Upper lobe of left lung (tissue), 6 donors: ENCODE results near the gene LRRC3C. TPM values are rescaled to one million over a fixed set of nuclear protein-coding genes. Genes with fewer than 3 reads are reported as not detected.
"Not testable (repeated sequence)": the region's sequence is repeated elsewhere in the genome, so short reads cannot be mapped to it uniquely, and the experiment has no call there.

Source experiments
- ATAC-seq, 2 donors: fragments of 200-7000 bp; cut with Tn5 transposase; one replicate each; pipeline ENCODE4 v1.9.1; 2022; ENCODE audit warnings: mild to moderate bottlenecking in 2 of 2, moderate library complexity in 2 of 2; ENCODE audit not compliant: low FRiP score in 2 of 2
- DNase-seq, 2 donors: peaks; one replicate each; pipeline ENCODE4 v3.0.0-alpha.2; 2019 to 2020
- H3K27ac ChIP-seq, 4 donors: fragments of 200-600 bp; sonication (generic); one replicate each; pipeline ENCODE4 v1.5.1; 2016 to 2019
- H3K27me3 ChIP-seq, 4 donors: fragments of 200-600 bp; sonication (generic); one replicate each; pipeline ENCODE4 v1.5.1; 2017 to 2019
- H3K36me3 ChIP-seq, 4 donors: fragments of 200-600 bp; sonication (generic); one replicate each; pipeline ENCODE4 v1.5.1; 2016 to 2019
- H3K4me1 ChIP-seq, 4 donors: fragments of 200-600 bp; sonication (generic); one replicate each; pipeline ENCODE4 v1.5.1; 2018 to 2019
- H3K4me3 ChIP-seq, 4 donors: fragments of 200-600 bp; sonication (generic); one replicate each; pipeline ENCODE4 v1.5.1; 2017 to 2019; ENCODE audit warnings: mild to moderate bottlenecking in 2 of 4, moderate library complexity in 1 of 4
- H3K9me3 ChIP-seq, 4 donors: fragments of 200-600 bp; sonication (generic); one replicate each; pipeline ENCODE4 v1.5.1; 2018 to 2019
- CTCF ChIP-seq, 6 experiments: fragments of 450-650 bp in 4 of 6; fragments of 200-600 bp in 2 of 6; sonication (generic) in 2 of 6; IDR thresholded peaks; one replicate each; pipeline ENCODE4 v1.5.1; 2016 to 2019; ENCODE audit warnings: antibody characterized with exemption in 6 of 6
- EP300 ChIP-seq, 4 donors: sonication (generic); formaldehyde crosslinking; IDR thresholded peaks; one replicate each; pipeline ENCODE4 v1.5.1; 2017; ENCODE audit warnings: antibody characterized with exemption in 4 of 4, control low read depth in 2 of 4
- POLR2A ChIP-seq, 4 donors: fragments of 450-650 bp; IDR thresholded peaks; one replicate each; pipeline ENCODE4 v1.5.1; 2016 to 2017; ENCODE audit warnings: antibody characterized with exemption in 4 of 4, mild to moderate bottlenecking in 2 of 4
- POLR2AphosphoS5 ChIP-seq, 2 donors: sonication (generic); formaldehyde crosslinking; IDR thresholded peaks; one replicate each; pipeline ENCODE4 v1.5.1; 2017; ENCODE audit warnings: antibody characterized with exemption in 2 of 2
- WGBS, 2 donors: methylation state at CpG; one replicate each; pipeline ENCODE4 v1.1.5; 2017 to 2018; 5-methylcytosine and 5-hydroxymethylcytosine counted together
- total RNA-seq, 6 donors: library from RNA; depleted of rRNA in 4 of 6; stranded (reverse); fragments of >200 nt in 4 of 6; gene quantifications; one replicate each; pipeline versions ENCODE4 v1.1.0 to v1.2.1, GENCODE V29; 2016 to 2021
- donor health status: DM: no; HTN: no; CAD: no; lungs with moderate emphysema.
- donor health status: DM: no; HTN: yes; CAD: no; lungs with severe emphysema.

Gene LRRC3C, protein sequence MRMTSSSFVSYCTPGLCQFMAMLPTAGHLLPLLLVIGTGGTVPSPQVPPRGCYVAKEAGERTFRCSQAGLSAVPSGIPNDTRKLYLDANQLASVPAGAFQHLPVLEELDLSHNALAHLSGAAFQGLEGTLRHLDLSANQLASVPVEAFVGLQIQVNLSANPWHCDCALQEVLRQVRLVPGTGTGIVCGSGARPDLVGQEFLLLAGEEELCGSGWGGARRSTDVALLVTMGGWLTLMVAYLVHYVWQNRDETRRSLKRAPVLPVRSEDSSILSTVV
- not detected for total RNA-seq

GRCh38 chr17:39927101-39927928 is at the start of gene LRRC3C, which contains the start of gene ORMDL3:
Gene LRRC3C, plus strand, starts transcription at chr17:39927732. Its CDS starts 13,792 bp downstream, at chr17:39941524.
Gene ORMDL3, minus strand, starts transcription at chr17:39927601. Its CDS starts 3,398 bp downstream, at chr17:39924203.
- peak; percentile 94 to 99 for DNase-seq
- Histone ChIP-seq H3K27me3 (no peaks in the 10 kb centered on the region), H3K27ac (peak within 1 kb of the TSS; percentile 87 to 95 (median 90)), H3K9me3 (no peaks in the 10 kb centered on the region), H3K36me3 (peaks cover 9 to 19% (median 17%) of the 10 kb centered on the region in 4 donors), H3K4me1 (peaks cover 34 to 58% (median 48%) of the 10 kb centered on the region in 4 donors), H3K4me3 (peak within 1 kb of the TSS; percentile 72 to 95 (median 84))
- 0% methylated on average over 23 to 61 of the region's 72 CpGs for WGBS, 2 donors
- peak in 1 of 4 donors; percentile 44 for TF ChIP-seq EP300 (IDR thresholded peaks at IDR 0.05)
- peak; percentile 92 to 93 for TF ChIP-seq POLR2AphosphoS5 (IDR thresholded peaks at IDR 0.05)
- TF ChIP-seq CTCF (IDR thresholded peaks at IDR 0.05), result peak in 1 of 6 experiments; percentile 12
- peak in 3 of 4 donors; percentile 59 to 90 (median 68) for TF ChIP-seq POLR2A (IDR thresholded peaks at IDR 0.05)
- peak; percentile 93 to 97 for ATAC-seq

GRCh38 chr17:39886102-39886501 is 41.4 kb upstream of the LRRC3C start:
- not testable (repeated sequence) for H3K36me3 ChIP-seq, DNase-seq, H3K4me1 ChIP-seq, H3K27ac ChIP-seq, ATAC-seq, H3K27me3 ChIP-seq, H3K9me3 ChIP-seq, H3K4me3 ChIP-seq
- WGBS, 2 donors, result 71 to 80% methylated on average over 5 of the region's 5 CpGs

DNA sequence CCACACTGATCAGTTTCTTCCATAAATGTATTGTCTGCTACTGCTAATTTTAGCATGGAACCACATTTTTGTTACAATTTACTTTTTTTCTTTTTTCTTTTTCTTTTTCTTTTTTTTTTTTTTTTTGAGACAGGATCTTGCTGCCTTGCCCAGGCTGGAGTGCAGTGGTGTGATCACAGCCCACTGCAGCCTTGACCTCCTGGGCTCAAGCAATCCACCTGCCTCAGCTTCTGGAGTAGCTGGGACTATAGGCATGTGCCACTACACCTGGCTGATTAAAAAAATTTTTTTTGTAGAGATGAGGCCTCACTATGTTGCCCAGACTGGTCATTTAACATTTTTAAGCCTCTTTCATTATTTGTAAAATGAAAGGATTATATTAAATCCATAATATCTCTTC is 40.5 kb upstream of the LRRC3C start:
- no peaks in the 10 kb centered on the region for H3K27me3 ChIP-seq
- H3K27ac ChIP-seq, result no peak overlapping the region
- TF ChIP-seq POLR2A (IDR thresholded peaks at IDR 0.05) (no peak), POLR2AphosphoS5 (IDR thresholded peaks at IDR 0.05) (no peak), CTCF (IDR thresholded peaks at IDR 0.05) (no peak)
- no peaks in the 10 kb centered on the region for H3K4me1 ChIP-seq
- DNase-seq, result no peak
- H3K36me3 ChIP-seq, result no peaks in the 10 kb centered on the region
- ATAC-seq, result no peak
- H3K4me3 ChIP-seq, result no peak overlapping the region
- no peaks in the 10 kb centered on the region for H3K9me3 ChIP-seq

DNA sequence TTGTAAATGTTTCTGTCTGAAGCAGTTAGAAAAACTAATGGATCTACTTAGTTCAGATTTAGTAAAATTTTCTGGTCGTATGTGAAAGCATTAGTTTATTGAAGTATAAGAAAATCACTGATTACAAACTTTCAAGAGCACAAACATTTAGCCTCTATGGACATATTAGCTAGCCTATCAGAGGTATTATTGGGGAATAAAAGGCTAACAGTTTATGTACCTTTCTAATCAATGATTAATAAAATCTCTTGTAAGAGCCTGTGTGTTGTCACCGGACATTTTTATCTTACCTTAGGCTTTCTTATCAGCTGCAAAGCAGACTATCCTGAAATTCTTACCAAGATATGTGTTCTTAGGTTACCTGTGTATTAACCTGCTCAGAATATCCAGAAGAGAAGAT is 38.3 kb upstream of the LRRC3C start:
- Histone ChIP-seq H3K27ac (no peak overlapping the region), H3K9me3 (no peaks in the 10 kb centered on the region), H3K4me3 (no peak overlapping the region), H3K4me1 (no peaks in the 10 kb centered on the region), H3K27me3 (no peaks in the 10 kb centered on the region), H3K36me3 (no peaks in the 10 kb centered on the region)
- no peak for TF ChIP-seq POLR2AphosphoS5 (IDR thresholded peaks at IDR 0.05)
- no peak for TF ChIP-seq EP300 (IDR thresholded peaks at IDR 0.05)
- TF ChIP-seq CTCF (IDR thresholded peaks at IDR 0.05), result no peak
- no peak for TF ChIP-seq POLR2A (IDR thresholded peaks at IDR 0.05)
- no peak for ATAC-seq
- DNase-seq, result no peak
- WGBS, 2 donors, result 27 to 47% methylated on average over 2 of the region's 2 CpGs

DNA sequence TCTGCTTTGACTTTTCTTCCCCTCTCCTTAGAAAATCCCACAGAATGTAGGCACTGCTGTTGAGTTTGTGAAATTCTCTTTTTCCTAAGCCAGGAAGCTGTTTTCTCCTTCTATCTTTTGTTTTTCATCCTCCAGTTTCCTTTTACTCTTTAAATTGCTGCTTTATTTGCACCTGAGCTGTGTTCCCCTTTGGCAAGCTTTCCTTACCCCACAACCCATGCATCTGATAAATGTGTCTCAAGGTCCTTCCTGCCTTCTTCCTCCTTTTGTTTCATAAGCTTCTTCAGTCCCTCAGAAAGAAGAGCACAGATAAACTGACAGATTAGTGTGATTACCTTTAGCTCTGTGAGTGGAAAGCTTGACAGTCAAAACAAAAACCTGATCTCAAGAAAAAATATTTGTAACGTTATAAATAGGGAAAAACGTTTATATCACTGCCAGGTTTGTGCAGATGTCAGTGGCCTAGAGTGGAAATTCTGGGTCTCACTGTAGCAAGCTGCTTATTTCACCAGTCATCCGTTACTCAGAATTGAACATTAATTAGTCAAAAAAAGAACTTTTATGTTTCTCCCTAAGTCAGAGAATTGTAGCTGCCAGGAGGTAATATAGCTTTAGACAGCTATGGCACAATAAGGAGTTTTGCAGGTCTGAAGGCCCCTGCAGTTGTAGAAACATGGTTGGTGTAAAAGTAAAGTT is 32.7 kb upstream of the LRRC3C start:
- Histone ChIP-seq H3K4me3 (no peak overlapping the region), H3K36me3 (no peaks in the 10 kb centered on the region), H3K27ac (no peak overlapping the region), H3K9me3 (no peaks in the 10 kb centered on the region), H3K27me3 (no peaks in the 10 kb centered on the region), H3K4me1 (no peaks in the 10 kb centered on the region)
- TF ChIP-seq POLR2A (IDR thresholded peaks at IDR 0.05) (no peak), CTCF (IDR thresholded peaks at IDR 0.05) (no peak), EP300 (IDR thresholded peaks at IDR 0.05) (no peak), POLR2AphosphoS5 (IDR thresholded peaks at IDR 0.05) (no peak)
- 25 to 29% methylated on average over 3 of the region's 3 CpGs for WGBS, 2 donors
- no peak for DNase-seq
- no peak for ATAC-seq
